ENCODE measurements around the gene KRTAP1-5.

GRCh38 chr17:41069031-41069430, 42.0 kb upstream of the KRTAP1-5 start:
- TF ChIP-seq, protein P1, sequence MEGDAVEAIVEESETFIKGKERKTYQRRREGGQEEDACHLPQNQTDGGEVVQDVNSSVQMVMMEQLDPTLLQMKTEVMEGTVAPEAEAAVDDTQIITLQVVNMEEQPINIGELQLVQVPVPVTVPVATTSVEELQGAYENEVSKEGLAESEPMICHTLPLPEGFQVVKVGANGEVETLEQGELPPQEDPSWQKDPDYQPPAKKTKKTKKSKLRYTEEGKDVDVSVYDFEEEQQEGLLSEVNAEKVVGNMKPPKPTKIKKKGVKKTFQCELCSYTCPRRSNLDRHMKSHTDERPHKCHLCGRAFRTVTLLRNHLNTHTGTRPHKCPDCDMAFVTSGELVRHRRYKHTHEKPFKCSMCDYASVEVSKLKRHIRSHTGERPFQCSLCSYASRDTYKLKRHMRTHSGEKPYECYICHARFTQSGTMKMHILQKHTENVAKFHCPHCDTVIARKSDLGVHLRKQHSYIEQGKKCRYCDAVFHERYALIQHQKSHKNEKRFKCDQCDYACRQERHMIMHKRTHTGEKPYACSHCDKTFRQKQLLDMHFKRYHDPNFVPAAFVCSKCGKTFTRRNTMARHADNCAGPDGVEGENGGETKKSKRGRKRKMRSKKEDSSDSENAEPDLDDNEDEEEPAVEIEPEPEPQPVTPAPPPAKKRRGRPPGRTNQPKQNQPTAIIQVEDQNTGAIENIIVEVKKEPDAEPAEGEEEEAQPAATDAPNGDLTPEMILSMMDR (conservative IDR thresholded peaks at IDR 0.05) = no peak
- TF ChIP-seq EZH2 (IDR thresholded peaks at IDR 0.05; ENCODE audit: low read depth) = no peak

All from PC-9 (cell line).